Endodermal cell (in vitro differentiated cells): Measurements from ENCODE around the gene QSER1. TPM values are rescaled to one million over a fixed set of nuclear protein-coding genes. Genes with fewer than 3 reads are reported as not detected.

ENCODE experiments used
- DNase-seq: peaks from one replicate; pipeline ENCODE4 v3.0.0-alpha.2; 2017
- H3K27ac ChIP-seq: 2 replicates; pipeline ENCODE4 v1.5.1; 2013; ENCODE audit warnings: mild to moderate bottlenecking, low read depth, low read length, moderate library complexity
- H3K27me3 ChIP-seq: 2 replicates; pipeline ENCODE4 v1.6.1; 2013; ENCODE audit warnings: mild to moderate bottlenecking, low read length, moderate library complexity; ENCODE audit not compliant: insufficient read depth, control insufficient read depth, poor library complexity, severe bottlenecking
- H3K36me3 ChIP-seq: 2 replicates; pipeline ENCODE4 v1.7.0; 2013; ENCODE audit warnings: mild to moderate bottlenecking, low read length, moderate library complexity; ENCODE audit not compliant: control insufficient read depth, insufficient read depth
- H3K4me1 ChIP-seq: one replicate; pipeline ENCODE4 v1.7.0; 2013; ENCODE audit warnings: low read length; ENCODE audit not compliant: control insufficient read depth, insufficient read depth
- H3K4me3 ChIP-seq: 2 replicates; pipeline ENCODE4 v1.5.1; 2013; ENCODE audit warnings: mild to moderate bottlenecking, low read length, moderate library complexity
- H3K9ac ChIP-seq: 2 replicates; pipeline ENCODE4 v1.6.1; 2013; ENCODE audit warnings: mild to moderate bottlenecking, low read length, moderate library complexity; ENCODE audit not compliant: poor library complexity, severe bottlenecking; ENCODE audit errors: extremely low read depth
- H3K9me3 ChIP-seq: 2 replicates; pipeline ENCODE4 v1.6.1; 2013; ENCODE audit warnings: mild to moderate bottlenecking, low read length, moderate library complexity; ENCODE audit not compliant: control insufficient read depth
- H3K27ac Mint-ChIP-seq: 2 replicates; pipeline ENCODE4 v1.8.0; 2020; ENCODE audit warnings: mixed read lengths
- H3K27me3 Mint-ChIP-seq: 2 replicates; pipeline ENCODE4 v1.8.0; 2021; ENCODE audit warnings: mild to moderate bottlenecking, mixed read lengths; ENCODE audit not compliant: insufficient read depth
- H3K36me3 Mint-ChIP-seq: 2 replicates; pipeline ENCODE4 v1.8.0; 2020; ENCODE audit warnings: low read depth, mixed read lengths
- H3K4me1 Mint-ChIP-seq: 2 replicates; pipeline ENCODE4 v1.8.0; 2020; ENCODE audit warnings: mixed read lengths
- H3K4me3 Mint-ChIP-seq: 2 replicates; pipeline ENCODE4 v1.8.0; 2020; ENCODE audit warnings: mild to moderate bottlenecking, moderate library complexity, mixed read lengths
- H3K9me3 Mint-ChIP-seq: 2 replicates; pipeline ENCODE4 v1.8.0; 2020; ENCODE audit warnings: mild to moderate bottlenecking, mixed read lengths
- CTCF ChIP-seq: fragments of 200-600 bp; sonication (generic); conservative IDR thresholded peaks from 2 replicates; pipeline ENCODE4 v1.5.0; 2021; ENCODE audit warnings: antibody characterized with exemption, mild to moderate bottlenecking
- WGBS, 2 experiments: methylation state at CpG; one replicate each; pipeline versions ENCODE4 v1.1.5 to v1.1.7; 2013; ENCODE audit warnings: missing lambda C conversion rate in 2 of 2, mixed read lengths in 1 of 2; ENCODE audit not compliant: insufficient coverage in 1 of 2, insufficient read length in 1 of 2; 5-methylcytosine and 5-hydroxymethylcytosine counted together
- total RNA-seq, 2 donors: library from RNA; stranded (reverse); fragmentation: NEBNext Ultra II Directional in 1 of 2; extraction: Animal tissue kit (Norgen Biotek cat#: 25700) in 1 of 2; gene quantifications; 2 replicates in 1 of 2; 3 replicates in 1 of 2; pipeline ENCODE4 v1.2.1, GENCODE V29; 2021

Gene QSER1
- total RNA-seq, 2 donors from 2014 or later: 66.5 to 82.0 TPM

DNA sequence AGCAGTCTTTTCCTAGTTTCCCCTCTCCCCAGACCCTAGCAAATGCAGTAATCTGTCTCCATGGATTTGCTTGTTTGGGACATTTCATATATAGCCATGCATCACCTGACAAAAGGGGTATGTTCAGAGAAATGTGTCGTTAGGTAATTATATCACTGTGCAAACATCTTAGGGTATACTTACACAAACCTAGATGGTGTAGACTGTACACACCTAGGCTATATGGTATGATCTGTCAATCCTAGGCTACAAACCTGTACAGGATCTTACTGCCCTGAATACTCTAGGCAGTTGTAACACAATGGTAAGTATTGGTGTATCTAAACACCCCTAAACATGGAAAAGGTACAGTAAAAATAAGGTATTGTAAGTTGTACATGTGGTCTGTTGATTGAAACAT, 23.8 kb downstream of the QSER1 start:
- H3K27ac Mint-ChIP-seq: no peak overlapping the region
- Histone ChIP-seq H3K9ac (no peak overlapping the region), H3K27ac (no peak overlapping the region), H3K36me3 (peaks cover 4% of the 10 kb centered on the region), H3K27me3 (no peaks in the 10 kb centered on the region), H3K4me1 (peaks cover 2% of the 10 kb centered on the region), H3K4me3 (no peak overlapping the region), H3K9me3 (no peaks in the 10 kb centered on the region)
- peaks cover 25% of the 10 kb centered on the region for H3K36me3 Mint-ChIP-seq
- H3K9me3 Mint-ChIP-seq: no peaks in the 10 kb centered on the region
- DNase-seq: no peak
- H3K4me3 Mint-ChIP-seq: no peak overlapping the region
- no peaks in the 10 kb centered on the region for H3K27me3 Mint-ChIP-seq
- TF ChIP-seq CTCF: no peak
- WGBS, 2 experiments: 100% methylated on average over 1 of the region's 1 CpG; no CpG with 5 or more reads in 1 of the 2 experiments
- peaks cover 16% of the 10 kb centered on the region for H3K4me1 Mint-ChIP-seq

DNA sequence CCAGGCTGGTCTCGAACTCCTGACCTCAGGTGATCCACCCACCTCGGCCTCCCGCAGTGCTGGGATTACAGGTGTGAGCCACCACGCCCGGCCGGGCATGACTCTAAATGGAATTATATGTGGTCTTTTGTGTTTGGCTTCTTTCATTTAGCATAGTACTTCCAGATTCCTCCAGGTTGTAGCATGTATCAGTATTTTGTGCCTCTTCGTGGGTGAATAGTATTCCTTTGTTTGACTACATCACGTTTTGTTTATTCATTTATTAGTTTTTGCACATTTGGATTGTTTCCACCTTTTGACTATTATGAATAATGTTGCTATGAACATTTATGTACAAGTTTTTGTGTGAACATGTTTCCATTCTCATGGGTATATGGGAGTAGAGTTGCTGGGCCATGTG, 24.4 kb downstream of the QSER1 start:
- DNase-seq: no peak
- H3K9me3 ChIP-seq: no peaks in the 10 kb centered on the region
- Mint-ChIP-seq H3K27ac (no peak overlapping the region), H3K27me3 (no peaks in the 10 kb centered on the region), H3K4me3 (no peak overlapping the region), H3K36me3 (peaks cover 20% of the 10 kb centered on the region), H3K9me3 (no peaks in the 10 kb centered on the region), H3K4me1 (peaks cover 14% of the 10 kb centered on the region)
- H3K9ac ChIP-seq: no peak overlapping the region
- 85 to 97% methylated on average over 4 to 8 of the region's 8 CpGs for WGBS, 2 experiments
- H3K27me3 ChIP-seq: no peaks in the 10 kb centered on the region
- H3K4me3 ChIP-seq: no peak overlapping the region
- peaks cover 2% of the 10 kb centered on the region for H3K4me1 ChIP-seq
- no peak for TF ChIP-seq CTCF
- H3K27ac ChIP-seq: no peak overlapping the region
- H3K36me3 ChIP-seq: peaks cover 4% of the 10 kb centered on the region

- Histone ChIP-seq H3K27me3 (no peaks in the 10 kb centered on the region), H3K27ac (no peak overlapping the region), H3K36me3 (peaks cover 8% of the 10 kb centered on the region), H3K4me3 (no peak overlapping the region), H3K9me3 (no peaks in the 10 kb centered on the region), H3K4me1 (peaks cover 2% of the 10 kb centered on the region), H3K9ac (no peak overlapping the region)
- Mint-ChIP-seq H3K4me1 (peaks cover 14% of the 10 kb centered on the region), H3K27ac (peak overlapping the region; percentile 14), H3K36me3 (peaks cover 15% of the 10 kb centered on the region), H3K9me3 (no peaks in the 10 kb centered on the region), H3K4me3 (no peak overlapping the region), H3K27me3 (no peaks in the 10 kb centered on the region)
- DNase-seq: no peak
- WGBS, 2 experiments: 76% methylated on average over 1 of the region's 1 CpG; no CpG with 5 or more reads in 1 of the 2 experiments
- TF ChIP-seq CTCF: no peak
Measured at GRCh38 chr11:32918427-32918826, 25.8 kb downstream of the QSER1 start.
